HG02852 (cell line): Measurements from ENCODE around the gene RBM10.

Experiments
- ATAC-seq: cut with Tn5 transposase; IDR thresholded peaks from one replicate; pipeline ENCODE4 v1.9.1; 2021; ENCODE audit warnings: mild to moderate bottlenecking, moderate library complexity; ENCODE audit not compliant: unreplicated experiment

RBM10 gene

GRCh38 chrX:47194194-47194787 lies 49.3 kb downstream of the RBM10 start:
- ATAC-seq = no peak

- ATAC-seq = no peak
These were observed 51.1 kb downstream of the RBM10 start for GRCh38 chrX:47196098-47196497.

- no peak for ATAC-seq
These were observed 52.5 kb downstream of the RBM10 start for GRCh38 chrX:47197526-47197925.

DNA sequence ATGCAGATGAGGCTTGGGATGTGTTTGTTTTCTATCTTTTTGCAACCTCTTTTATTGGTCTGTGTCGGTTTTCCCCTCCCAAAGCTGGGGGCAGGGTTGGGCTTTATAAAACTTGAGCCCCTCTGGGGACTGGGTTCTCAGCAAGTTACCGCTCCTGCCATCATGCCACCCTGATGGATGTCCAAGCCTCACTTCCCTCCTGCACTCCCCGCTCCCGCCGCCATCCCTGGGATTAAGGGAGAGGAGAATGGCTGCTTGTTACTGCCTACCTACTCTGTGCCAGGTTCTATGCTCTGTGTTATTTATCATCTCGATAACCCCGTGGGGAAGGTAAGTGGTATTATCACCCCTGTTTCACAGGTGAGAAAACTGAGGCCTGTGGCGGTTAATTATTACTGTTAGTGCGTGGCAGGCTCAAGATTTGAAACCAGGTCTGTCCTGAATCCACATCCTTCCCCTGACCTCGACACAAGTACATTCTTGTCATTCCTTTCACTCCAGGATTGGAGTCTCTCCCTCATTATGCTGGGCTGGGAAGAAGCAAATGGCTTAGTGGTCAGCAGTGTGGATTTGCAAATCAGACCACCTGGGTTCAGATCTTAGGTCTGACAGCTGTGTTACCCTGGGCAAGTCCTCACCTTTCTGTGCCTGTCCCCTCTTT lies 53.1 kb downstream of the RBM10 start:
- ATAC-seq = no peak

- ATAC-seq = no peak
These were observed 53.7 kb downstream of the RBM10 start for GRCh38 chrX:47198687-47199080.

DNA sequence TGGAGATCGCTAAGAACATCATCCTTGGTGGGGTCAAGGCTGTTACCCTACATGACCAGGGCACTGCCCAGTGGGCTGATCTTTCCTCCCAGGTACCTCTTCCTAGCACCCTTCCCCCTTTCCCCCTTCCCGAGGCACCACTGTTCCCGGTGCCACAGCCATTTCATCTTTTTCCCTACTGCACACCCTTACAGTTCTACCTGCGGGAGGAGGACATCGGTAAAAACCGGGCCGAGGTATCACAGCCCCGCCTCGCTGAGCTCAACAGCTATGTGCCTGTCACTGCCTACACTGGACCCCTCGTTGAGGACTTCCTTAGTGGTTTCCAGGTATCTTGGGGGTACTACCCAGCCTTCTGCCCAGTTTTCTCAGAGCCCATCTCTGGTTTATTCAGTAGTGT lies 54.3 kb downstream of the RBM10 start:
- ATAC-seq = no peak

- no peak for ATAC-seq
These were observed 55.5 kb downstream of the RBM10 start for GRCh38 chrX:47200385-47201150.

DNA sequence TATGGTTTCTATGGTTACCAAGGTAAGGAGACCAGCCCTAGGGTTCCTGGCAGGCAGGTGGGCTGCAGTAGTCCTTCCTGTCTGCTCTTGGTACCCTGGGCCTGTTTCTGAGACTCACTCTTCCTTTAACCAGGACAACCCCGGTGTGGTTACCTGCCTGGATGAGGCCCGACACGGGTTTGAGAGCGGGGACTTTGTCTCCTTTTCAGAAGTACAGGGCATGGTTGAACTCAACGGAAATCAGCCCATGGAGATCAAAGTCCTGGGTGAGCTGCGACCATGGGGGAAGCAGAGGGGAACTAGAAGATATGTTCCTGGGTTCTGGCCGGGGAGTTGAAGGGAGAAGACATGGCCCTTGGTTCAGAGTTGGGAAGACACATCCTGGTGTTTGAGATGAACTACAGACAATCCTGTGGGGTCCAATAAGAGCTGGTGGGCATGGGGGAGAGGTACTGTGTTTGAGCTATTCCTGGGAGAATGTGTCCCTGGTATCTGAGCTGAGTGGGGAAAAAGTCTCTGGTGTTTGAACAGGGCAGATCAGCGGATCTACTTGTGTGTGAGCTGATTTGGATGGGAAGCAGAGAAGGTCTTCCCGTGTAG lies 56.4 kb downstream of the RBM10 start:
- ATAC-seq = no peak

GRCh38 chrX:47202316-47202715 lies 57.3 kb downstream of the RBM10 start:
- ATAC-seq = no peak

GRCh38 chrX:47202877-47203276 lies 57.9 kb downstream of the RBM10 start:
- no peak for ATAC-seq

DNA sequence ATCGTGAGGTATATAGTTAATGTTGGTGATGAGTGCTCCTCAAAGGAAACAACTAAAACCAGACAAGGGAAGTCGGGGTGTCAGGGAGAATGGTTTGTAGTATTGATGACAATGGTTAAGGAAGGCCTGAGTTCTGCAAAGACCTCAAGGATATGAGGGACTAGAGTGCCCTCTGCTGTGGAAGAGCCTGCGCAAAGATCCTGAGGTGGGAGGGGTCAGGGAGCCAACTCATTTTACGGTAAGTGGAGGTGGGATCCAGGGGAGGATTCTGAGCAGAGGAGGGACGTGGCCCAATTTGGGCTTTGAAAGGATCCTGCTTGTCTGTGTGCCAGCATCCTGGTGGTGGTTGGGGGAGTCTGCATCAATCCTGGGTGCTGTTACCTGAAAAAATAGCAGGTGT lies 59.9 kb downstream of the RBM10 start:
- ATAC-seq = no peak

- no peak for ATAC-seq
These were observed 61.3 kb downstream of the RBM10 start for GRCh38 chrX:47206316-47206715.

DNA sequence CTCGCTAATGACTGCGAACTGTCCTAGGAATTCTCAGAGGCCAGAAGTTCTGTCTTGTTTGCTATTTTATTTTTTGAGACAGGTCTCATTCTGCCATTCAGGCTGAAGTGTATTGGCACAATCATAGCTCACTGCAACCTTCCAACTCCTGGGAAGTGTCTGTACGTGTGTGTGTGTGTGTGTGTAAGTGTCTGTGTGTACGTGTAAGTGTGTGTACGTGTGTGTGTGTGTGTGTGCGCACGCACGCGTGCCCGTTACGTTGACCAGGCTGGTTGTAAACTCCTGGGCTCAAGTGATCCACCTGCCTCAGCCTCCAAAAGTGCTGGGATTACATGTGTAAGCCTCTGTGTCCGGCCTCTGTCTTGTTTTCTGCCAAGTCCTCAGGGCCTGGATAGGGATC lies 63.1 kb downstream of the RBM10 start:
- ATAC-seq = no peak

DNA sequence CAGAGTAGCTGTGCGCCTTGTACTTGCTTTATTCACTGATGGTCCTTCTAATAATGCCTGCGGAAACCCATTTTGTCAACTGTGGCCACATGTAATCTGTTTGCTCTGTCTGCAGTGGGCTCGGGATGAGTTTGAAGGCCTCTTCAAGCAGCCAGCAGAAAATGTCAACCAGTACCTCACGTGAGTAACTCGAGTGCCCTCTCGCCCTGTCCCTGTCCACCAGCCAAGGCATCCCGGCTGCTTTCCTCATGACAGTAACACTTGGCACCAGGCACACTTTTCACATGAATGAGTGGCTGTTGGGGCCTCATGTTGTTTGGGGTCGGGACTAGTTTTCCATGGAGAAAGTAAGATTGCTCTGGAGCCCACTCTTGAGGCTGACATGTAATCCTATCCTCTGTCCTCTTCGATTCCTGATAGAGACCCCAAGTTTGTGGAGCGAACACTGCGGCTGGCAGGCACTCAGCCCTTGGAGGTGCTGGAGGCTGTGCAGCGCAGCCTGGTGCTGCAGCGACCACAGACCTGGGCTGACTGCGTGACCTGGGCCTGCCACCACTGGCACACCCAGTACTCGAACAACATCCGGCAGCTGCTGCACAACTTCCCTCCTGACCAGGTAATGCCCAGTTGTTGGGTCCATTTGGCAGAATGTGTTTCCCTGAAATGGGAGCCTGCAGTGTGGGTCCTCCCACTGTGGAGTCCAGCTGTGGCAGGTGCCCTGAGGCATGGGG lies 64.7 kb downstream of the RBM10 start:
- ATAC-seq = no peak

DNA sequence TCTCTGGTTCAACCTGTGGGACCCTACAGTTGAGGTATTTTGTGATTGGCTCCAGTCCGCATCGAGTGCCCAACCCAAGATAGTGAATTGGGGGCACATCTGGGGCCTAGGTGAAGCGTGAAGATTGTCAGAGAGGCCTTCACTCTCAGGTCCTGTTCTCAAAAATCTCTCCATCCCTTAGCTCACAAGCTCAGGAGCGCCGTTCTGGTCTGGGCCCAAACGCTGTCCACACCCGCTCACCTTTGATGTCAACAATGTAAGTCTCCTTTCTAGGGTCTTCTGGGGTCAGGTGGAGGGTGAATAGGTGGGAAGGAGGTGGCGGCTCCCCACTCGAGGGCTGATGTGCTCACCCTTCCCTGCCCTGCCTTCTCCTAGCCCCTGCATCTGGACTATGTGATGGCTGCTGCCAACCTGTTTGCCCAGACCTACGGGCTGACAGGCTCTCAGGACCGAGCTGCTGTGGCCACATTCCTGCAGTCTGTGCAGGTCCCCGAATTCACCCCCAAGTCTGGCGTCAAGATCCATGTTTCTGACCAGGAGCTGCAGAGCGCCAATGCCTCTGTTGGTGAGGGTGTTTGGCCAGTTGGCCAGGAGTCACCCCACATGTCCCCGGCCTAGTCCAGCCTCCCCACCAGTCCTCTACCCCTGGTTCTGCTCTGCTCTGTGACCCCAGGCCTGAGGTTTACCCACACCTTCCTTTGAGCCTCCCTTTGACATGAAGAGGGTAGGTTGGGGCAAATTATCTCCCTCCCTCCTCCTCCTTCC lies 65.8 kb downstream of the RBM10 start:
- no peak for ATAC-seq

DNA sequence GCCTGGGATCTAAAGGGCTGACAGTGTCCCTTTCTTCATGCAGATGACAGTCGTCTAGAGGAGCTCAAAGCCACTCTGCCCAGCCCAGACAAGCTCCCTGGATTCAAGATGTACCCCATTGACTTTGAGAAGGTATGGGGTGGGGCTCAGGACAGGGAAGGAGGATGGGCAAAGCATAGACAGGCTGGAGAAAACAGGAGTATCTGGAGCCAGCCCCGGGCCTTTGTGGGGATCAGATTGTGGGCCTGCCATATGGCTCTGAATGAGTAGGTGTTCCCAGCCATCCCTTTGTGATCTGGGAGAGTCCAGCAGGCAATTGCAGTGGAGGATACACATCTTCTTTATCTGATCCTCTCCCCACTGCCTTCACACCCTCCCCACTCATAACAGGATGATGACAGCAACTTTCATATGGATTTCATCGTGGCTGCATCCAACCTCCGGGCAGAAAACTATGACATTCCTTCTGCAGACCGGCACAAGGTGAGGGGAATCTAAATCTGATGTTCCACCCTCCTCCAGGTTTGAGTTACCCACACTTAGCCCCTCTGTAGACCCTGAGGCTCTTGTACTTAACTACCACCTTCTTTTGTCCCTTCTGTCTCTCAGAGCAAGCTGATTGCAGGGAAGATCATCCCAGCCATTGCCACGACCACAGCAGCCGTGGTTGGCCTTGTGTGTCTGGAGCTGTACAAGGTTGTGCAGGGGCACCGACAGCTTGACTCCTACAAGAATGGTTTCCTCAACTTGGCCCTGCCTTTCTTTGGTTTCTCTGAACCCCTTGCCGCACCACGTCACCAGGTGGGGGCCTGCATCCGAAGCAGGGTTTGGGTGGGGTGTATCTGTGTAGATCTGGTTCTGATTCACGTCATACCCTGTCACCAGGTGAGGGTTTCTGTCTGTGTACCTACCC lies 67.6 kb downstream of the RBM10 start:
- ATAC-seq = no peak

- no peak for ATAC-seq
These were observed 69.5 kb downstream of the RBM10 start for GRCh38 chrX:47214435-47215077.

DNA sequence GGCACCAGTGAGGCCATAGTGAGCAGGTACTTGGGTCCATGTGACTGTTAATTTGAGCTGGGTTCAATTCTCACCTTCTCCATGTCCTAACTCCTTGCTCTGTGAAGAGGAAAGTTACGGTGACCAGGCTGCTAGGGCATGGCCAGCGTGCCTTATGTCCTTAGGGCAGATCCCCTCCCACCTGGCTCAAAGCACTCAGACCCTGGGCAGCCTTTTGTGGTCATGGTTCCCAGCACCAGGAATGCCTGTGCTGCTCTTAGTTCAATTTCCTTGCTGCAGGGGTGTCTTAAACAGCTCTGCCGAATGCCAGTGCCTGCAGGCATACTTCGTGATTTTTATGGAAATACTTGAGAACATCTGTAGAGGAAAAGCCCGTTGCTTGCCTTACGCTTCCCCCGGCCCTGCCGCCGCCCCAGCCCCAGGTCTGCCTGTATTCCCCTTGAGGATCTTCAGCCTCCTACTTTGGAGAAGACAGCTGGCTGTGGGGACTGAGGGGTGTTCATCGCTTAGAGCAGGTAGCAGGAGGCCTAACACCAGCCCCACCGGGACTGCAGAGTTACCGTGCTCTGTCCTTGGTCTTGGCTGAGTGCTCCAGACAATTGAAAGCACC lies 70.4 kb downstream of the RBM10 start:
- ATAC-seq = no peak
